H9 (cell line): ENCODE data around the gene SH3RF3. TPM values are rescaled to one million over a fixed set of nuclear protein-coding genes. Genes with fewer than 3 reads are reported as not detected.

ENCODE experiments used
- DNase-seq: peaks from one replicate; pipeline ENCODE4 v3.0.0-alpha.2; 2017
- H2AFZ ChIP-seq: one replicate; pipeline ENCODE4 v1.6.1; 2013; ENCODE audit warnings: mild to moderate bottlenecking, low read length, control low read depth, moderate library complexity
- H2AK5ac ChIP-seq: 2 replicates; pipeline ENCODE4 v1.6.1; 2013; ENCODE audit warnings: low read length, control low read depth, mixed read lengths; ENCODE audit not compliant: insufficient read length
- H2BK120ac ChIP-seq: one replicate; pipeline ENCODE4 v1.6.1; 2013; ENCODE audit warnings: low read depth, mild to moderate bottlenecking, low read length, control low read depth, inconsistent platforms; ENCODE audit not compliant: poor library complexity, severe bottlenecking
- H2BK12ac ChIP-seq: 2 replicates; pipeline ENCODE4 v1.6.1; 2013; ENCODE audit warnings: low read length, control low read depth, mixed read lengths, low read depth; ENCODE audit not compliant: insufficient read length
- H2BK15ac ChIP-seq: 2 replicates; pipeline ENCODE4 v1.6.1; 2013; ENCODE audit warnings: low read depth, low read length, control low read depth
- H2BK20ac ChIP-seq: one replicate; pipeline ENCODE4 v1.6.1; 2013; ENCODE audit warnings: low read depth, mild to moderate bottlenecking, low read length, control low read depth, inconsistent platforms; ENCODE audit not compliant: poor library complexity, severe bottlenecking
- H2BK5ac ChIP-seq: 2 replicates; pipeline ENCODE4 v1.6.1; 2013; ENCODE audit warnings: low read length, control low read depth, mixed read lengths; ENCODE audit not compliant: insufficient read length
- H3K14ac ChIP-seq: 2 replicates; pipeline ENCODE4 v1.6.1; 2013; ENCODE audit warnings: low read length, control low read depth; ENCODE audit not compliant: insufficient read depth
- H3K18ac ChIP-seq: 2 replicates; pipeline ENCODE4 v1.6.1; 2013; ENCODE audit warnings: low read depth, mild to moderate bottlenecking, mixed read lengths, low read length, control low read depth; ENCODE audit not compliant: insufficient read length
- H3K23ac ChIP-seq: 2 replicates; pipeline ENCODE4 v1.6.1; 2013; ENCODE audit warnings: low read length, control low read depth, mixed read lengths, low read depth; ENCODE audit not compliant: insufficient read length
- H3K23me2 ChIP-seq: 2 replicates; pipeline ENCODE4 v1.6.1; 2013; ENCODE audit warnings: low read depth, mild to moderate bottlenecking, mixed read lengths, low read length, control low read depth; ENCODE audit not compliant: insufficient read length, poor library complexity, severe bottlenecking
- H3K27ac ChIP-seq: 2 replicates; pipeline ENCODE4 v1.5.1; 2013; ENCODE audit warnings: low read length, control low read depth, mixed read lengths, low read depth; ENCODE audit not compliant: insufficient read length
- H3K27me3 ChIP-seq: 2 replicates; pipeline ENCODE4 v1.6.1; 2013; ENCODE audit warnings: low read length, control low read depth, inconsistent platforms; ENCODE audit not compliant: insufficient read depth
- H3K4ac ChIP-seq: 2 replicates; pipeline ENCODE4 v1.6.1; 2013; ENCODE audit warnings: low read depth, mild to moderate bottlenecking, control low read depth, inconsistent platforms, low read length, moderate library complexity
- H3K4me1 ChIP-seq: 2 replicates; pipeline ENCODE4 v1.6.1; 2013; ENCODE audit warnings: low read length, control low read depth, inconsistent platforms; ENCODE audit not compliant: insufficient read depth
- H3K4me2 ChIP-seq: 2 replicates; pipeline ENCODE4 v1.6.1; 2013; ENCODE audit warnings: low read length, control low read depth, mixed read lengths; ENCODE audit not compliant: insufficient read length, insufficient read depth
- H3K56ac ChIP-seq: 2 replicates; pipeline ENCODE4 v1.6.1; 2013; ENCODE audit warnings: low read depth, mild to moderate bottlenecking, mixed read lengths, low read length, control low read depth; ENCODE audit not compliant: insufficient read length
- H3K79me1 ChIP-seq: 2 replicates; pipeline ENCODE4 v1.6.1; 2013; ENCODE audit warnings: low read depth, mild to moderate bottlenecking, moderate library complexity, low read length, control low read depth, inconsistent platforms; ENCODE audit not compliant: insufficient read depth, poor library complexity, severe bottlenecking
- H3K79me2 ChIP-seq: 2 replicates; pipeline ENCODE4 v1.6.1; 2013; ENCODE audit warnings: low read length, control low read depth, inconsistent platforms; ENCODE audit not compliant: insufficient read depth
- H3K9ac ChIP-seq: 2 replicates; pipeline ENCODE4 v1.6.1; 2013; ENCODE audit warnings: low read length, control low read depth, mixed read lengths; ENCODE audit not compliant: insufficient read length; ENCODE audit errors: extremely low read depth
- H3K9me3 ChIP-seq: one replicate; pipeline ENCODE4 v1.6.1; 2013; ENCODE audit warnings: low read depth, low read length, inconsistent platforms; ENCODE audit not compliant: control insufficient read depth
- H3T11ph ChIP-seq: one replicate; pipeline ENCODE4 v1.6.1; 2013; ENCODE audit warnings: mild to moderate bottlenecking, low read length, control low read depth, inconsistent platforms
- H4K20me1 ChIP-seq: one replicate; pipeline ENCODE4 v1.6.1; 2013; ENCODE audit not compliant: control insufficient read depth, insufficient read length, insufficient read depth
- H4K5ac ChIP-seq: 2 replicates; pipeline ENCODE4 v1.6.1; 2013; ENCODE audit warnings: low read depth, mild to moderate bottlenecking, mixed read lengths, low read length, control low read depth; ENCODE audit not compliant: insufficient read length
- H4K8ac ChIP-seq: replicated peaks from 2 replicates; pipeline ENCODE4 v1.6.1; 2013; ENCODE audit warnings: low read length, control low read depth, mixed read lengths, low read depth; ENCODE audit not compliant: insufficient read length
- H4K91ac ChIP-seq: 2 replicates; pipeline ENCODE4 v1.6.1; 2013; ENCODE audit warnings: low read depth, mild to moderate bottlenecking, moderate library complexity, mixed read lengths, low read length, control low read depth; ENCODE audit not compliant: insufficient read length
- H3K27ac Mint-ChIP-seq, 3 experiments: 2 replicates in 2 of 3; 3 replicates in 1 of 3; pipeline ENCODE4 v1.8.0; 2020 to 2021; ENCODE audit warnings: mixed read lengths in 3 of 3, mild to moderate bottlenecking in 1 of 3, moderate library complexity in 1 of 3
- H3K27me3 Mint-ChIP-seq: 2 replicates; pipeline ENCODE4 v1.8.0; 2021; ENCODE audit warnings: low read depth, mild to moderate bottlenecking, moderate library complexity, mixed read lengths
- H3K36me3 Mint-ChIP-seq, 3 experiments: 2 replicates in 2 of 3; 3 replicates in 1 of 3; pipeline ENCODE4 v1.8.0; 2020 to 2021; ENCODE audit warnings: low read depth in 3 of 3, mixed read lengths in 3 of 3; ENCODE audit not compliant: insufficient read depth in 1 of 3
- H3K4me1 Mint-ChIP-seq, 2 experiments: 2 replicates each; pipeline ENCODE4 v1.8.0; 2020; ENCODE audit warnings: mixed read lengths in 2 of 2
- H3K4me3 Mint-ChIP-seq, 2 experiments: 2 replicates in 1 of 2; 3 replicates in 1 of 2; pipeline ENCODE4 v1.8.0; 2020 to 2021; ENCODE audit warnings: mild to moderate bottlenecking in 2 of 2, mixed read lengths in 2 of 2, moderate library complexity in 1 of 2
- H3K9me3 Mint-ChIP-seq, 2 experiments: 2 replicates in 1 of 2; 3 replicates in 1 of 2; pipeline ENCODE4 v1.8.0; 2020; ENCODE audit warnings: mild to moderate bottlenecking in 2 of 2, mixed read lengths in 2 of 2, moderate library complexity in 1 of 2
- WGBS: extraction: QIAGEN DNeasy Blood & Tissue Kit; methylation state at CpG from one replicate; pipeline ENCODE4 v1.1.7; 2013; ENCODE audit warnings: missing lambda C conversion rate, low lambda C conversion rate, mixed read lengths; ENCODE audit not compliant: insufficient read length; ENCODE audit errors: extremely low coverage; 5-methylcytosine and 5-hydroxymethylcytosine counted together
- total RNA-seq: library from RNA; stranded (reverse); gene quantifications from 2 replicates; pipeline ENCODE4 v1.2.1, GENCODE V29; 2021
- TF ChIP-seq, protein P1 (sequence below): fragments of 200-600 bp; sonication (generic); conservative IDR thresholded peaks from 3 replicates; pipeline ENCODE4 v1.8.0; 2021; ENCODE audit warnings: antibody characterized with exemption, mild to moderate bottlenecking

SH3RF3 gene
- total RNA-seq, 1 experiment from 2014 or later = 0.46 TPM

- no CpG with 5 or more reads among the region's 7 CpGs for WGBS
- H3K18ac ChIP-seq = no peak overlapping the region
- TF ChIP-seq, protein P1, sequence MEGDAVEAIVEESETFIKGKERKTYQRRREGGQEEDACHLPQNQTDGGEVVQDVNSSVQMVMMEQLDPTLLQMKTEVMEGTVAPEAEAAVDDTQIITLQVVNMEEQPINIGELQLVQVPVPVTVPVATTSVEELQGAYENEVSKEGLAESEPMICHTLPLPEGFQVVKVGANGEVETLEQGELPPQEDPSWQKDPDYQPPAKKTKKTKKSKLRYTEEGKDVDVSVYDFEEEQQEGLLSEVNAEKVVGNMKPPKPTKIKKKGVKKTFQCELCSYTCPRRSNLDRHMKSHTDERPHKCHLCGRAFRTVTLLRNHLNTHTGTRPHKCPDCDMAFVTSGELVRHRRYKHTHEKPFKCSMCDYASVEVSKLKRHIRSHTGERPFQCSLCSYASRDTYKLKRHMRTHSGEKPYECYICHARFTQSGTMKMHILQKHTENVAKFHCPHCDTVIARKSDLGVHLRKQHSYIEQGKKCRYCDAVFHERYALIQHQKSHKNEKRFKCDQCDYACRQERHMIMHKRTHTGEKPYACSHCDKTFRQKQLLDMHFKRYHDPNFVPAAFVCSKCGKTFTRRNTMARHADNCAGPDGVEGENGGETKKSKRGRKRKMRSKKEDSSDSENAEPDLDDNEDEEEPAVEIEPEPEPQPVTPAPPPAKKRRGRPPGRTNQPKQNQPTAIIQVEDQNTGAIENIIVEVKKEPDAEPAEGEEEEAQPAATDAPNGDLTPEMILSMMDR = no peak
- Mint-ChIP-seq H3K4me1 (peaks cover 5 to 9% of the 10 kb centered on the region in 2 experiments), H3K4me3 (no peak overlapping the region), H3K9me3 (no peaks in the 10 kb centered on the region), H3K36me3 (no peaks in the 10 kb centered on the region; a peak in 1 of 7 replicates), H3K27me3 (peaks cover under 1% of the 10 kb centered on the region; the same call in 1 of the 2 replicates), H3K27ac (no peak overlapping the region)
- no peak overlapping the region for H3K4me2 ChIP-seq
- H3K56ac ChIP-seq = no peak overlapping the region
- no peak overlapping the region for H4K91ac ChIP-seq
- H3K79me1 ChIP-seq = no peaks in the 10 kb centered on the region
- no peaks in the 10 kb centered on the region for H3K23me2 ChIP-seq
- H3K27ac ChIP-seq = no peak overlapping the region
- no peak overlapping the region for H3T11ph ChIP-seq
- no peak overlapping the region for H3K9ac ChIP-seq
- DNase-seq = no peak
- H2AFZ ChIP-seq = no peak overlapping the region
- no peak overlapping the region for H2BK120ac ChIP-seq
- H2BK12ac ChIP-seq = no peak overlapping the region
- no peaks in the 10 kb centered on the region for H3K4me1 ChIP-seq
- no peaks in the 10 kb centered on the region for H3K79me2 ChIP-seq
- no peak overlapping the region for H2AK5ac ChIP-seq
- peaks cover 2% of the 10 kb centered on the region for H4K20me1 ChIP-seq
- H3K14ac ChIP-seq = no peak overlapping the region
- H4K8ac ChIP-seq = no peak overlapping the region
- H4K5ac ChIP-seq = no peak overlapping the region
- H2BK20ac ChIP-seq = no peak overlapping the region
- H3K9me3 ChIP-seq = no peaks in the 10 kb centered on the region
- H3K27me3 ChIP-seq = no peaks in the 10 kb centered on the region
- H2BK15ac ChIP-seq = no peak overlapping the region
- H3K23ac ChIP-seq = no peak overlapping the region
- no peak overlapping the region for H2BK5ac ChIP-seq
- H3K4ac ChIP-seq = no peak overlapping the region
Observed at GRCh38 chr2:109468893-109469292, 339.9 kb downstream of the SH3RF3 start.
